Liver (tissue), 9 donors: ENCODE measurements around the gene IL11RA. TPM values are rescaled to one million over a fixed set of nuclear protein-coding genes. Genes with fewer than 3 reads are reported as not detected.

Experiments
- DNase-seq: peaks from one replicate; pipeline ENCODE4 v3.0.0-alpha.2; 2017; ENCODE audit warnings: low spot score
- H3K27ac ChIP-seq, 2 donors: one replicate each; pipeline ENCODE4 v1.7.0; 2013; ENCODE audit warnings: inconsistent platforms in 2 of 2, low read length in 2 of 2, control low read depth in 1 of 2, low read depth in 1 of 2, mild to moderate bottlenecking in 1 of 2
- H3K27me3 ChIP-seq, 4 donors: one replicate each; pipeline versions ENCODE4 v1.6.1 to v1.7.0; 2013; ENCODE audit warnings: low read length in 3 of 4, inconsistent platforms in 1 of 4, mild to moderate bottlenecking in 1 of 4, moderate library complexity in 1 of 4; ENCODE audit not compliant: control insufficient read depth in 4 of 4, insufficient read depth in 4 of 4
- H3K36me3 ChIP-seq, 4 donors: one replicate each; pipeline versions ENCODE4 v1.6.1 to v1.7.0; 2013; ENCODE audit warnings: low read length in 3 of 4, mild to moderate bottlenecking in 3 of 4, low read depth in 1 of 4, moderate library complexity in 1 of 4; ENCODE audit not compliant: control insufficient read depth in 4 of 4, insufficient read depth in 3 of 4
- H3K4me1 ChIP-seq, 4 donors: one replicate each; pipeline versions ENCODE4 v1.6.1 to v1.7.0; 2013; ENCODE audit warnings: low read length in 3 of 4, mild to moderate bottlenecking in 3 of 4, moderate library complexity in 1 of 4; ENCODE audit not compliant: control insufficient read depth in 4 of 4, insufficient read depth in 4 of 4
- H3K4me3 ChIP-seq, 3 donors: one replicate each; pipeline versions ENCODE4 v1.6.1 to v1.7.0; 2013; ENCODE audit warnings: low read length in 3 of 3, control low read depth in 1 of 3, low read depth in 1 of 3, mild to moderate bottlenecking in 1 of 3
- H3K9ac ChIP-seq, 2 donors: one replicate each; pipeline ENCODE4 v1.7.0; 2013; ENCODE audit warnings: low read length in 2 of 2, mild to moderate bottlenecking in 2 of 2, moderate library complexity in 2 of 2, control low read depth in 1 of 2, low read depth in 1 of 2
- H3K9me3 ChIP-seq, 4 donors: one replicate each; pipeline versions ENCODE4 v1.6.1 to v1.7.0; 2013; ENCODE audit warnings: low read length in 3 of 4; ENCODE audit not compliant: control insufficient read depth in 4 of 4
- ATF3 ChIP-seq: IDR thresholded peaks from 2 replicates; pipeline ENCODE4 v1.6.1; 2016; ENCODE audit warnings: antibody characterized with exemption
- CTCF ChIP-seq: fragments of 150-350 bp; IDR thresholded peaks from 2 replicates; pipeline ENCODE4 v1.5.1; 2017; ENCODE audit warnings: improper control_type of control experiment, low read depth, low read length; ENCODE audit not compliant: missing input control
- EGR1 ChIP-seq, 2 donors: IDR thresholded peaks; 2 replicates each; pipeline ENCODE4 v1.6.1; 2016 to 2018; ENCODE audit warnings: antibody characterized with exemption in 2 of 2, low read depth in 2 of 2
- FOXA1 ChIP-seq: IDR thresholded peaks from 2 replicates; pipeline ENCODE4 v1.6.1; 2016; ENCODE audit warnings: antibody characterized with exemption
- FOXA2 ChIP-seq: IDR thresholded peaks from 2 replicates; pipeline ENCODE4 v1.6.1; 2016; ENCODE audit warnings: antibody characterized with exemption
- GABPA ChIP-seq, 2 donors: IDR thresholded peaks in 1 of 2; conservative IDR thresholded peaks in 1 of 2; 2 replicates each; pipeline ENCODE4 v1.6.1; 2016; ENCODE audit warnings: antibody characterized with exemption in 2 of 2, mild to moderate bottlenecking in 1 of 2, moderate library complexity in 1 of 2
- HNF4A ChIP-seq, 2 donors: conservative IDR thresholded peaks; 2 replicates each; pipeline ENCODE4 v1.6.1; 2016; ENCODE audit warnings: antibody characterized with exemption in 2 of 2, mild to moderate bottlenecking in 2 of 2
- HNF4G ChIP-seq: IDR thresholded peaks from 2 replicates; pipeline ENCODE4 v1.6.1; 2016; ENCODE audit warnings: antibody characterized with exemption
- JUND ChIP-seq, 2 donors: IDR thresholded peaks; 2 replicates each; pipeline ENCODE4 v1.6.1; 2016; ENCODE audit warnings: antibody characterized with exemption in 2 of 2
- MAX ChIP-seq: IDR thresholded peaks from 2 replicates; pipeline ENCODE4 v1.6.1; 2016; ENCODE audit warnings: antibody characterized with exemption
- NR2F2 ChIP-seq: IDR thresholded peaks from 2 replicates; pipeline ENCODE4 v1.6.1; 2016; ENCODE audit warnings: antibody characterized with exemption
- RAD21 ChIP-seq, 2 donors: IDR thresholded peaks; 2 replicates each; pipeline ENCODE4 v1.6.1; 2016; ENCODE audit warnings: antibody characterized with exemption in 2 of 2, mild to moderate bottlenecking in 2 of 2
- REST ChIP-seq: IDR thresholded peaks from 2 replicates; pipeline ENCODE4 v1.6.1; 2016; ENCODE audit warnings: antibody characterized with exemption, mild to moderate bottlenecking
- RXRA ChIP-seq, 2 donors: IDR thresholded peaks; 2 replicates each; pipeline ENCODE4 v1.6.1; 2017 to 2018; ENCODE audit warnings: antibody characterized with exemption in 2 of 2, mild to moderate bottlenecking in 1 of 2
- SP1 ChIP-seq: IDR thresholded peaks from 2 replicates; pipeline ENCODE4 v1.6.1; 2018; ENCODE audit warnings: antibody characterized with exemption, mild to moderate bottlenecking
- TAF1 ChIP-seq: conservative IDR thresholded peaks from 2 replicates; pipeline ENCODE4 v1.6.1; 2016; ENCODE audit warnings: antibody characterized with exemption, mild to moderate bottlenecking
- YY1 ChIP-seq: IDR thresholded peaks from 2 replicates; pipeline ENCODE4 v1.6.1; 2016; ENCODE audit warnings: antibody characterized with exemption, mild to moderate bottlenecking
- ZBTB33 ChIP-seq: IDR thresholded peaks from 2 replicates; pipeline ENCODE4 v1.6.1; 2016; ENCODE audit warnings: antibody characterized with exemption
- WGBS: extraction: QIAGEN DNeasy Blood & Tissue Kit; methylation state at CpG from one replicate; pipeline ENCODE4 v1.1.7; 2013; 5-methylcytosine and 5-hydroxymethylcytosine counted together
- polyA plus RNA-seq, 2 donors: library from polyadenylated mRNA; stranded (reverse) in 1 of 2; unstranded in 1 of 2; fragments of 200-250 nt in 1 of 2; fragments of >200 nt in 1 of 2; fragmentation: Nextera tagmentation in 1 of 2; extraction: Ambion mirVana in 1 of 2; gene quantifications; one replicate each; pipeline versions ENCODE4 v1.2.1 to v1.2.3, GENCODE V29; 2013 to 2015
- total RNA-seq, 2 donors: library from RNA; depleted of rRNA; stranded (reverse); fragments of >200 nt; gene quantifications; one replicate each; pipeline ENCODE4 v1.2.3, GENCODE V29; 2014
- donor health status: healthy.
- donor health status: healthy.
- donor health status: healthy.
- donor health status: healthy.
- donor health status: healthy.

IL11RA gene
- total and polyA plus RNA-seq, 4 donors = 10.0 to 35.3 (median 14.7) TPM

GRCh38 chr9:34687276-34688030, 35.5 kb downstream of the IL11RA start:
- H3K36me3 ChIP-seq = no peaks in the 10 kb centered on the region
- 90% methylated on average over 10 of the region's 10 CpGs for WGBS
- H3K27ac ChIP-seq = no peak overlapping the region
- H3K9ac ChIP-seq = no peak overlapping the region
- TF ChIP-seq YY1 = no peak
- no peak for TF ChIP-seq SP1
- TF ChIP-seq TAF1 = no peak
- TF ChIP-seq HNF4G = no peak
- no peak for TF ChIP-seq HNF4A (conservative IDR thresholded peaks at IDR 0.05)
- TF ChIP-seq GABPA (IDR thresholded peaks at IDR 0.05 in 1 of 2, conservative IDR thresholded peaks at IDR 0.05 in 1 of 2) = no peak
- TF ChIP-seq REST = no peak
- no peak for TF ChIP-seq FOXA1
- no peak for TF ChIP-seq NR2F2
- no peak for TF ChIP-seq MAX
- no peak for TF ChIP-seq FOXA2
- no peak for TF ChIP-seq RAD21 (IDR thresholded peaks at IDR 0.05)
- TF ChIP-seq CTCF = no peak
- no peak for TF ChIP-seq ATF3
- no peak for DNase-seq
- peaks cover 18 to 60% (median 49%) of the 10 kb centered on the region in 4 donors for H3K4me1 ChIP-seq
- no peak overlapping the region for H3K4me3 ChIP-seq
- no peaks in the 10 kb centered on the region for H3K27me3 ChIP-seq
- H3K9me3 ChIP-seq = no peaks in the 10 kb centered on the region

GRCh38 chr9:34688329-34689115, 36.5 kb downstream of the IL11RA start:
- Histone ChIP-seq H3K4me1 (peaks cover 18 to 60% (median 49%) of the 10 kb centered on the region in 4 donors), H3K9ac (peak overlapping the region in 1 of 2 donors; percentile 40), H3K4me3 (no peak overlapping the region), H3K27me3 (no peaks in the 10 kb centered on the region), H3K27ac (peak overlapping the region; percentile 23 to 43), H3K9me3 (no peaks in the 10 kb centered on the region), H3K36me3 (no peaks in the 10 kb centered on the region)
- peak; percentile 48 for DNase-seq
- WGBS = 48% methylated on average over 5 of the region's 5 CpGs
- no peak for TF ChIP-seq ATF3
- TF ChIP-seq TAF1 = no peak
- peak; percentile 66 to 82 for TF ChIP-seq JUND (IDR thresholded peaks at IDR 0.05)
- peak; percentile 94 for TF ChIP-seq HNF4G
- TF ChIP-seq GABPA (IDR thresholded peaks at IDR 0.05 in 1 of 2, conservative IDR thresholded peaks at IDR 0.05 in 1 of 2) = no peak
- TF ChIP-seq FOXA2 = peak; percentile 90
- TF ChIP-seq YY1 = peak; percentile 78
- no peak for TF ChIP-seq EGR1 (IDR thresholded peaks at IDR 0.05; ENCODE audit: low read depth in 2 of 2)
- peak in 1 of 2 donors; percentile 36 for TF ChIP-seq RAD21 (IDR thresholded peaks at IDR 0.05)
- peak; percentile 93 to 94 for TF ChIP-seq RXRA (IDR thresholded peaks at IDR 0.05)
- no peak for TF ChIP-seq ZBTB33
- peak; percentile 87 for TF ChIP-seq NR2F2
